LNCaP clone FGC (cell line): ENCODE results near the gene PDLIM3.
A peak's percentile ranks its signal among the peaks of the same experiment; 100 is the strongest.

Experiments used
- DNase-seq: peaks from one replicate; pipeline ENCODE4 v3.0.0-alpha.2; 2011; ENCODE audit warnings: low read depth
- H3K4me3 ChIP-seq: 2 replicates; pipeline ENCODE4 v1.5.1; 2011; ENCODE audit warnings: mild to moderate bottlenecking, low read depth, low read length, control low read depth
- TF ChIP-seq, protein P1 (sequence below): IDR thresholded peaks from 2 replicates; pipeline ENCODE4 v1.5.1; 2012; ENCODE audit warnings: mild to moderate bottlenecking; ENCODE audit not compliant: control insufficient read depth, insufficient read depth; ENCODE audit errors: extremely low read depth

Gene PDLIM3

DNA sequence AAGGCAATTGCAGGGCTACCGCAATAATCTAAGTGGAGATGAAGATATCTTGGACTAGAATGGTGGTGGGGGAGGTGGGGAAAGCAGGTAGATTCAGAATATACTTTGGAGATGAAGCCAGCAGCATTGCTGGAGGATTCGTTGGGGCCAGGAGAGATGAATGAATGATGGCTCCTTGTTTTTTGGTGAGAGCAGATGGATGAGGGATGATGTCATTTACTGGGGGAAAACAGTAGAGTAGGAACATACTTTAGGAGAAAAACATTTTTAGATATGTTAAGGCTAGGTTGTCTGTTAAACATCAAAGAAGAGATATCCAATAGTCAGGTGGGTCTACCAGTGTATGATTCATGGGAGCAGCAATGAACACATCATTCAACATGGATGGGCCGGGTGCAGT, 69.6 kb downstream of the PDLIM3 start:
- no peak overlapping the region for H3K4me3 ChIP-seq
- TF ChIP-seq, protein P1, sequence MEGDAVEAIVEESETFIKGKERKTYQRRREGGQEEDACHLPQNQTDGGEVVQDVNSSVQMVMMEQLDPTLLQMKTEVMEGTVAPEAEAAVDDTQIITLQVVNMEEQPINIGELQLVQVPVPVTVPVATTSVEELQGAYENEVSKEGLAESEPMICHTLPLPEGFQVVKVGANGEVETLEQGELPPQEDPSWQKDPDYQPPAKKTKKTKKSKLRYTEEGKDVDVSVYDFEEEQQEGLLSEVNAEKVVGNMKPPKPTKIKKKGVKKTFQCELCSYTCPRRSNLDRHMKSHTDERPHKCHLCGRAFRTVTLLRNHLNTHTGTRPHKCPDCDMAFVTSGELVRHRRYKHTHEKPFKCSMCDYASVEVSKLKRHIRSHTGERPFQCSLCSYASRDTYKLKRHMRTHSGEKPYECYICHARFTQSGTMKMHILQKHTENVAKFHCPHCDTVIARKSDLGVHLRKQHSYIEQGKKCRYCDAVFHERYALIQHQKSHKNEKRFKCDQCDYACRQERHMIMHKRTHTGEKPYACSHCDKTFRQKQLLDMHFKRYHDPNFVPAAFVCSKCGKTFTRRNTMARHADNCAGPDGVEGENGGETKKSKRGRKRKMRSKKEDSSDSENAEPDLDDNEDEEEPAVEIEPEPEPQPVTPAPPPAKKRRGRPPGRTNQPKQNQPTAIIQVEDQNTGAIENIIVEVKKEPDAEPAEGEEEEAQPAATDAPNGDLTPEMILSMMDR, result no peak
- DNase-seq, result no peak

DNA sequence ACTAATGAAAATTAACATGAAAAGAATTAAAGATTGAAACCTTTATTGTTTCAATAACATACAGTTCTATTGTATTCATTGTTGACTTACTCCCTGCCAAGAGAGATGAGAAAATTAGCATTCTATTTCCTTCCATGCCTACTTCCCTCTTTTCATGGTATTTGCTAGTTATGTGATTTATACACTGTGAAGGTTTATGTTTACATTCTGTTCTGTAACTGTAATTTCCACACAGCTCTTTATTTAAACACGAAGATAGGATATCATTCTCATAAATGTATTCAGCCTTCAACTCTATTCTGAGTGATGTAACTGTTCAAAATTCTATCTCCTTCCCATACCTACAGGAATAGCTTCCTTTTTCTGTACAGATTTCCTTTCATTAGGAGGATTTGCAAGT, 70.4 kb downstream of the PDLIM3 start:
- TF ChIP-seq, protein P1, result no peak
- no peak for DNase-seq

DNA sequence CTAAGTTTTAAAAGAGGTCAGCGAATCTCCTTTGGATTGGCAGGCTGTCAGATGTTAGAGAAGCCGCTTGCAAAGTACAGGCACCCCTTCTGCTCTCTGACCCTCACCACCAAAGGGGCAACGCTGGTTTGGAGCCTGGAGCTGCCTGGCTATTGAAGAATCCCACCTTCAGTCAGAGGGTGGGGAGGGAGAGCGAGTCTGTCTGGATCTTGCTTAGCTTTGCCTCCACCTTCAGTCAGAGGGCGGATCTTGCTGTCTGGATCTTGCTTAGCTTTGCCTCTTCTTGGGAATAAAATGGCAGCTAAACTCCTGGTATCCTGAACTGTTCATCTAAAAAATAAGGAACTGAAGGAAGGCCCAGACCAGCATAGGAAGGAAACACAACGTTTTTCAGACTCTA, 71.1 kb downstream of the PDLIM3 start:
- DNase-seq, result no peak
- TF ChIP-seq, protein P1, result no peak
- no peak overlapping the region for H3K4me3 ChIP-seq

More for the DNA sequence above, 70.4 kb downstream of the PDLIM3 start:
- H3K4me3 ChIP-seq, result no peak overlapping the region

GRCh38 chr4:185463541-185463940, 71.8 kb downstream of the PDLIM3 start:
- H3K4me3 ChIP-seq, result no peak overlapping the region
- DNase-seq, result no peak
- TF ChIP-seq, protein P1, result no peak

GRCh38 chr4:185461565-185461964, 73.7 kb downstream of the PDLIM3 start:
- TF ChIP-seq, protein P1, result no peak
- no peak for DNase-seq
- H3K4me3 ChIP-seq, result no peak overlapping the region

GRCh38 chr4:185457136-185457535, 78.2 kb downstream of the PDLIM3 start:
- TF ChIP-seq, protein P1, result peak; percentile 19; the same call in 1 of the 2 replicates
- DNase-seq, result peak; percentile 52
- H3K4me3 ChIP-seq, result no peak overlapping the region

DNA sequence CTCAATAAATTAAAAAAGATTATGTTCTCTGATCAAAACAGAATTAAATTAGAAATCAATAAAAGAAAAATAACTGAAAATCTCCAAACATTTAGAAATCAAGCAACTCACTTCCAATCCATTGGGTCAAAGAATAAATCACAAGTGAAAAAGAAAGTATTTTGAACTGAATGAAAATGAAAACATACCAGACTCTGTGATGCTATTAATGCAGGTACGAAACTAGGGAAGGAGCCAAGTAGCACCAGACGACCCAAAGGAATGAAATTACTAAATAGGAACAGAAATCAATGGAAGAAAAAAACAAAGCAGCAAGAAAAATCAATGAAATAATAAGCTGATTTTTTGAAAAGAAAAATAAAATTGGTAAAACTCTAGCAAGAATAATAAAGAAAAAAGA, 79.2 kb downstream of the PDLIM3 start:
- TF ChIP-seq, protein P1, result no peak
- no peak overlapping the region for H3K4me3 ChIP-seq
- no peak for DNase-seq
